GM21447 (cell line): ENCODE results near the gene TENM3.

Experiments used
- ATAC-seq: cut with Tn5 transposase; IDR thresholded peaks from one replicate; pipeline ENCODE4 v1.9.1; 2021; ENCODE audit not compliant: unreplicated experiment

The TENM3 gene

GRCh38 chr4:182764137-182764536, 520.9 kb downstream of the TENM3 start:
- no peak for ATAC-seq

- no peak for ATAC-seq
Measured at GRCh38 chr4:182764642-182765041, 521.4 kb downstream of the TENM3 start.

- ATAC-seq: no peak
Measured at GRCh38 chr4:182765987-182766856, 523.0 kb downstream of the TENM3 start.

- ATAC-seq: no peak
Measured at GRCh38 chr4:182766857-182767250, 523.7 kb downstream of the TENM3 start.

- no peak for ATAC-seq
Measured at GRCh38 chr4:182768838-182769237, 525.6 kb downstream of the TENM3 start.

- ATAC-seq: no peak
Measured at GRCh38 chr4:182770259-182770995, 527.2 kb downstream of the TENM3 start.

- no peak for ATAC-seq
Measured at GRCh38 chr4:182770996-182771514, 527.9 kb downstream of the TENM3 start.

GRCh38 chr4:182775075-182775474, 531.9 kb downstream of the TENM3 start:
- ATAC-seq: no peak

GRCh38 chr4:182776376-182777105, 533.3 kb downstream of the TENM3 start:
- no peak for ATAC-seq

GRCh38 chr4:182778222-182778982, 535.2 kb downstream of the TENM3 start:
- ATAC-seq: no peak

- no peak for ATAC-seq
Measured at GRCh38 chr4:182786991-182787390, 543.8 kb downstream of the TENM3 start.

- ATAC-seq: no peak
Measured at GRCh38 chr4:182788201-182788600, 545.0 kb downstream of the TENM3 start.

- ATAC-seq: no peak
Measured at GRCh38 chr4:182789529-182789928, 546.3 kb downstream of the TENM3 start.

GRCh38 chr4:182795446-182796238, 552.4 kb downstream of the TENM3 start:
- no peak for ATAC-seq

GRCh38 chr4:182799515-182800215, 556.5 kb downstream of the TENM3 start:
- ATAC-seq: no peak

GRCh38 chr4:182800216-182800515, 557.0 kb downstream of the TENM3 start:
- ATAC-seq: no peak

GRCh38 chr4:182801636-182802035, 558.4 kb downstream of the TENM3 start:
- no peak for ATAC-seq

GRCh38 chr4:182802621-182803020, 559.4 kb downstream of the TENM3 start:
- ATAC-seq: no peak

- ATAC-seq: no peak
Measured at GRCh38 chr4:182803235-182803634, 560.0 kb downstream of the TENM3 start.
